HG02870 (cell line): ENCODE measurements around the gene RASGRF2.
"Not testable (repeated sequence)": the region's sequence is repeated elsewhere in the genome, so short reads cannot be mapped to it uniquely, and the experiment has no call there.

Experiments
- ATAC-seq: cut with Tn5 transposase; IDR thresholded peaks from one replicate; pipeline ENCODE4 v1.9.1; 2021; ENCODE audit warnings: mild to moderate bottlenecking, moderate library complexity; ENCODE audit not compliant: unreplicated experiment

The RASGRF2 gene

DNA sequence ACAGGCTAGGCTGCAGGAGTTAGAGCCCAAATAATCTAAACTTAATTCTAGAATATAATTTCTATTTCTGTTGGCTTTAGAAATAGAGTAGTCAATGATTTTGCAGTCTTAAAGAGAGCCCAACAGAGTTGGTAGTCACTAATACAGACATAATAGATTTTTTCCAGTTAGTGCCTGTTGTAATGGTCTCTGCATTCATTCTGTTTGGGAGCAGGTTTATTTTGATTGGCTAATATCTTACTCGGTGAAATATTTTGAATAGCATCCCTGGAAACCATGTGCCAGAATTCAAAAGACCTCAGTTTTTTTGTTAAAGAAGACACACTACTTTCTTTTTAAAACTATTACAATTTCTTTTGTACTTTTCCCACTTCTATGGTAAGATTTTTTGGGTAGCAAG is 107.2 kb downstream of the RASGRF2 start:
- ATAC-seq: no peak

DNA sequence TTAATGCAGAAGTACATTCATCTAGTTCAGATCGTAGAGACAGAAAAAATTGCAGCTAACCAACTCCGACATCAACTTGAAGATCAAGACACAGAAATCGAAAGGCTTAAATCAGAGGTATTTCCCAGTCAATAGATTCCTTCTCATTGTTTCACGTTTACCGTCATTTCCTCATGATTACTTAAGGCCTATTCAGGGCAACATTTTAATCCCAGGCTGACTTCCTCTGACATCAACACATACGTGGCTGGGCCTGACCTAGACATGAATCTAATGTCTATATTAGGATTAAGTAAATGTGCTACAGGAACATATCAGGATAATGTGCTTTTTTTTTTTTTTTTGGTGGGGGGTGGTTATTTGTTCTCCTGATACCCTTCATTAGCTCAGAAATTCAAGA is 107.9 kb downstream of the RASGRF2 start:
- no peak for ATAC-seq

DNA sequence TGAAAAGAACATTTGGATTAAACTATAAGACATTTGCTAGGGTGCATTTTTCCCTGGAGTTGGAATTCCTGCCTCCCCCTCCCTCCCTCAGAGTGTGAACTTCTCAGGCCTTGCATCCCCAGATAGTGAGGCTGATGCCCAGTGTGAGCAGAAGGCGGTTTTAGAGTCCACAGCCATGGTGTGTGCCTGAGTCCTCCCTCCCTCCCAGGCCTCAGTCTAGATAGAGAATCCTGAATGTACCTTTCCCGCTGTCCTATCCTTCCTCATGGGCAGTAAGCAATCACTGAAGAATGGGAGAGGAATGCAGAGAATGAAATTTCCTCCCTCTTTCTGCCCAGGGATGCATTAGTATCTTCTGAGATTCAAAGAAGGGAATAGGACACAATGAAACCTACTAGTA is 108.5 kb downstream of the RASGRF2 start:
- no peak for ATAC-seq

DNA sequence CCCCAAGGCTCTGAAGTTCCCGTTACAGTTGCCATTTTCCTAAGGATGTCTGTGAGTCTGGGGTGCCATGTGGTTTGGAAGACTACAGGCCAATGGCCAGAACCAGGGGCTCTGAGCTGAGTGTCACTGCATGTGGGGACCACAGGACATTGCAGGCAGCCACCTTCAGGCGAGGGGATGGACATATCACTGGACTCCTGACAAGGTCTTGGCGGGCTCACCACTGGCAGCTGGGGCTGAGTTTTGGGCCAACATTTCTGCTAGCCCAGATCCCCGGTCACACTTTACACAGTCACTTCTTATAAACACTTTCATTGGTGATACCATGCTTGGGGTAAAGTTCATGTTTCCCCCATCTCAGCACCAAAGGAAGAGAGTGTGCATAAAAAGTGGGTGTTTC is 109.8 kb downstream of the RASGRF2 start:
- ATAC-seq: no peak

DNA sequence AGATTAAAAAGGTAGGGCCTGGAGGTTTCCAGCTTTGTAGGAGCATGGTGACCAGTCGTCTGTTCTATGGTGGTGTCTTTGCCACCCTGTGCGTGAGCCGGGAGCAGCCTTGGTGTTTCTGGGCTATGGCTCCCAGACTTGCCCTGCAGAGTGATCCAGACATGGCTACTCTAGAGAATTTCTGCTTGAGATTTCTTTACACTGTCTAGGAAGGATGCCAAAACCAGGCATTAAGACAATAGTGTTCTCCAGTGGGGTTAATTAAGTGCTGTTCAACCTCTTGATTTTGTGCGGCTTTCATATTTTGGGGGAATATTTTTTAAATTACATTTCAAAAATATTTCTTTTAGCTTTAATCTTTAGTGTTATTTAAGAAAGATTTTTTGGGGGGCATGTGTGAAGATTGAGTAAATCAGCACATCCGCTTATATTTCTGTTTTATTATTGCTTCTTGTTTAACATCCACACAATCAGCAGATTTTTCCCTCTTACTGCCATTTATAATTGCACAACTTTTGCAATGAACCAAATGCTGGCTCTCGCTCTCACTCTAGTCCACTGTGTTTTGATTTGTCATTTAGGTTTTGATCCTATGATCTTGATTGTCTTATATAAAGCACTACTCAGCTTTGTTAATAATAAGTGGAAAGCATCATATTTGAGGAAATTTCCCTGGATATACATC is 110.5 kb downstream of the RASGRF2 start:
- no peak for ATAC-seq

DNA sequence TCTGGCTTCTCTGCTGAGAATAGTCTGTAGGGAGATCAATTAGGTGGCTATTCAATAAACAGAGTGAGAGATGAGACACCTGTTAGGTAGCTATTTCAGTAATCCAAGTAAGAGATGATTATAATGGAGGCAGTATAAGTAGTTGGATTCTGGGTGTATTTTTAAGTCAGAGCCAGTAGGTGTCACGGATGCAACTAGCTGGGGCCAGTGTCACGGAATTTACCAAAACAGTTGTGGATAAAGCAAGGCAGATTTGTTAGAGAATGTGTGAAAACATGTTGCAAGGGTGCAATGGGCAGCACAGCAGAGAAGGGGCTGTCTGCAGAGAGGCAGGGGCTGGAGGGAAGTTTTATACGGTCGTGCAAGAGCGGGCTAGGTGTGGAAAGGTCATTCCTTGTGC is 114.9 kb downstream of the RASGRF2 start:
- no peak for ATAC-seq

DNA sequence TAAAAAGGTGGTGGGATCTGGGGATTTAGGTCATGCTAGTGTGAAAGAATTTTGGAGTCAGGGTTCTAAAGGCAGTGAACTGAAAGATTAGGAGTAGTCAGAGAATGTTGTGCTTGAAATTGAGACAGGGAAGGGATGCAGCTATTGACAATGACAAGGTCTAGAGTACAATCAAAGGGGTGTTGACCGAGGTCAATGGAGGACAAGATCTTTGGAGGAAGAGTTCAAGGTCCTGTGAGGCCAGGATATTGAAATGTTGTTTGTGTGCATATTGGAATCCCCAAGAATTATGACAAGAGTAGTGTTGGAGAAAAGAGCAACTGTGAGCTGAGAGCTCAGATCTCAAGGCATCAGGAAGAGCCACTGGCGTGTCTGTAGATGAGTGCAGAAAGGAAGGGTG is 116.9 kb downstream of the RASGRF2 start:
- ATAC-seq: no peak

DNA sequence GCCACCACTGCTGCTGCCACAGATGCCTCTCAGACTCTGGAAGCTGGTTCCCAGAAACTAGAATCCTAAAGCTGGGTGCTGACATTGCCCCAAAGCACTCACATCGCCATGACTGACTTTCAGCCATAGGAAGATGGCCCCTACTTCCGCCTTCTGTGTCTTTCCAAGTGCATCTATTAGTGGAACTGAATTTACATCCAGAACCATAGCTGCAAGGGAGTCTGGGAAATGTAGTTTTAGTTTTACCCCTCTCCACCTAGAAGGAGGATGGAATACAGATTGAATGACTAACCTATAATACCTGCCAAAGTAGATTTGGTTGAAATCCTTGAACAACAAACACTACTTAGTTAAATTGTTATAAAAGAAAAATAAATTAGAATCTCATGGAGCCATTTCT is 118.8 kb downstream of the RASGRF2 start:
- no peak for ATAC-seq

DNA sequence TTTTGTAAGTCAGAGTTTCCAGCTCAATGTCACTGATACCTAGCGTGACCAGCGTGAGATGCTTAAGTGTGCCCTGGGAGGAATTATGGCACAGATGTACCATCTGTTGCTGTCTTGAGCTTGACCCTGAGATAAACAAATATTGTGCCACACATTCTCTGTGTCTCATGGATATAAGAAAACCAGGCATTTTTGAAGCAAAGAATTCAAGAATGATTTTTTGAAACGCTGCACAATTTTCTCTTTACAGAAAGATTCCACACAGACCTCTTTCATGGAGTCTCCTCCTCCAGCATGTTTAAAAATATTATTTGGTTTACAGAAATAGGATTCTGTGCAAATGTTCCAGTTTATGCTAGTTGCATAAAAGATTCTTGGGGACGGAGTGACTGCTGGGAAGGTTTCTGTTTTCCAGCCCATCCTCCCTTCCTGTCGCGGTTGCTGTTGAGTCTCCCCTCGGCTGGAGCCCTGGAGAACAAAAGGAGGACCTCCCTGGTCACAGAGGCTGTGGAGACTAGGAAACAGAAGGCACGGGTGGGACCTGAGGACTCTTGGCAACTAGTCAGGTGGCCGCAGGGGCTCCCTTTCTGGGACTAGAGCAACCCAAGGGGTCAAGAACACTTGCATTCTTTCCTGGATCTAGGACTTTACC is 120.8 kb downstream of the RASGRF2 start:
- no peak for ATAC-seq

DNA sequence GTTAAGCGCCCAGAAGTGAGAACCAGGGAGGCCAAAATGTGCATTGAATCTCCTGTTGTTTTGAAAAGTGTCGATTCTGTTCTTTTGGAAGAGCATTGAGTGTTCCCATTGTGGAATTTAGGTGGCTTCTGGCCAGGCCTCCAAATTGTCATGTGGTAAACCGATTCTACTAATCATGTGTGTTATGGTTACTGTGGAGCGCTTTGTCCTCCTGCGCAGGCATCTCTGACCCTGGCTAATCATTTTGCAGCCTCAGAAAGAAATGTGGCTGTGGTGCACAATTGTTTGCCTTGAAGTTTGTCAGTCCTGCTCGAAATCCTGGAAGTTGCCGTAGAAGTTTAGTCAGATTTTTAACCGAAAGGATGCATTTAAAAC is 121.3 kb downstream of the RASGRF2 start:
- no peak for ATAC-seq

DNA sequence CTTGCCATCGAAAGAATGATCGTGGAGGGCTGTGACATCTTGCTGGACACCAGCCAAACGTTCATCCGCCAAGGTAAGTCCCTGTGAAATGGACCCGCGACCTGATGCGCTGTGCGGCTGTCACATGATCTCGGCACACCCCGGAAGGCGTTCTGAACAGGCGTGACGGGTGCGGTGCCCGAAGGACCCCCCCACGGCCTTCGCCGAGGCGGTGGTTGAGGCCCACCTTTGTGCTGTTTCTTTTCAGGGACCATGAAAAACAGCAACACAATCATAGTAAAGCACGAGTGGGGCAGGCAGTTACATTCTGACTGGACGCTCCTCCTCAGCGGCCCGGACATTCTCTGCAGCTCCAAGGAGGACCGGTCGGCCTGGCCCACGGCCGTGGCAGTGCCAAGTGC is 126.7 kb downstream of the RASGRF2 start:
- no peak for ATAC-seq

DNA sequence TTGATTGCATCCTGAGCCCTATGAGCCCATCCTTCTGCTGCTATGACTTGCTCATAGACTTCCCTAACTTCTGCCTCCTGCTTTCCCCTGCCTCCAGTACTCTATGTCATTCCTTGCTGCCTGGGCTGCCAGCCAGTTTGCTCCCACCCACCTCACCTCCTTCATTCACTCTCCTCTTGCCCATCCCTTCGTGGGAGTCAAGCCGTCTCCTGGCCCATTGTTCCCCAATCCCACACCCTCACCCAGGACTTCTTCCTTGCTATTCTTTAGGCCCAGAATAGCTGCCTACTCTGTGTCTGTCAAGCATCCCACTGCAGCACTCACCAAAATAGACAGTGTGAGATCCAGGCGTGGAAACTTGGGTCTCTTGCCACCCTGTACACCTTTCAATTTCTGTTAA is 131.0 kb downstream of the RASGRF2 start:
- no peak for ATAC-seq

DNA sequence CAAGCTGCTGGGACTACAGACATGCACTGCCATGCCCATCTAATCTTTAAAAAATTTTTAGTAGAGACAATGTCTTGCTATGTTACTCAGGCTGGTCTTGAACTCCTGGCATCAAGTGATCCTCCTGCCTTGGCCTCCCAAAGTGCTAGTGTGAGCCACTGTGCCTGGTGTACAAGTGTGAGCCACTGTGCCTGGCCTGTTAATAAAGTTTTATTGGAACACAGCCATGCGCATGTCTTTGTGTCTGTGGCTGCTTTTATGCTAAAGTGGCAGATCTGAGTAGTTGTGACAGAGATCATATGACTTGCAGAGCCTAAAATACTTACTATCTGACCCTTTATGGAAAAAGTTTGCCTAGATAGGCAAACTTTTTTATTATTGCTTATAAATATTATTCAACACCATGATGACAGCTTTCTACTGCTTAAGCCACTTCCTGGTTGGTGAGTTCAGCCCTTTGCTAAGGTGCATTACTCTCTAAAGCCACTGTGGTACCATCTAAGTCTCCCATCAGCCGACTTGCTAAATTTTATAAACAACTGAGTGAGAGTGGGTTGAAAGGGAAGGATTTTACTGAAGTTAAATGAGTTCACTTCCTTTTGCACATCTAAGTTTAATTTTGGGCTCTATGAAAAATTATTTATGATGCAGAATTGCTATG is 133.5 kb downstream of the RASGRF2 start:
- ATAC-seq: no peak

DNA sequence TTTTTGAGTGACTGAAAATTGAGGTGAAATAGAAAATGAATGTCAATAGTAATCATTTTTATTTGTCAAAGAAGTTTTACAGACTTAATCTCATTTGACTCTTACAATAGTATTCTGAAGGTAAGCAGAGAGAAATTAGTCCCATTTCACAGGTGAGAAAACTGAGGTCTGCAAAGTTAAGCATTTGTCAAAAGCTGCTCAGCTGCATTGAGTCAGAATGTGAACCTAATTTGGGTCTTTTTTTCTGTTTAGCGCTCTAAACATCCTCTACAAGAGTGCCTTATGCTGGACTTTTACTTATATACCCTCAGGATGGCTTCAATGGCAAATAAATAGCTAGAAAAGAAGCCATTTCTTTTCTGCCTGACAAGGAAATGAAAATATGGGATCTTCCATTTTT is 135.7 kb downstream of the RASGRF2 start:
- ATAC-seq: no peak

DNA sequence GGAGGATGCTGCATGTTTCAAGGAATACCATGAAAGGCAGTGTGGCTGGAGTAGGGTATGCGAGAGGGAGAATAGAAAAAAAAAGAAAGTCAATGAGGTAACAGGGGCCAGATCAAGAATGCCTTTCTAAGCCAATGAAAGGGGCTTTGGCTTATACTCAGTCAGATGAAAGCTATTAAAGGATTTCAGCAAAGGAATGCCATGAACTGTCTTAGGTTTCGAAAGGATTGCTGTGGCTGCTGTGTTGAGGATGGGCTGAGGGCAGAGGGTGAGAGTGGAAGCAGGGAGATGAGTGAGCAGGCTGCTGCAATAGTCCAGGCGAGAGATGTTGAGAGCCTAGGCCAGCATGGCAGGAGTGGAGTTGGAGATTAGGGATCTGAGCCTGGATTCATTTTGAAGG is 137.6 kb downstream of the RASGRF2 start:
- no peak for ATAC-seq

DNA sequence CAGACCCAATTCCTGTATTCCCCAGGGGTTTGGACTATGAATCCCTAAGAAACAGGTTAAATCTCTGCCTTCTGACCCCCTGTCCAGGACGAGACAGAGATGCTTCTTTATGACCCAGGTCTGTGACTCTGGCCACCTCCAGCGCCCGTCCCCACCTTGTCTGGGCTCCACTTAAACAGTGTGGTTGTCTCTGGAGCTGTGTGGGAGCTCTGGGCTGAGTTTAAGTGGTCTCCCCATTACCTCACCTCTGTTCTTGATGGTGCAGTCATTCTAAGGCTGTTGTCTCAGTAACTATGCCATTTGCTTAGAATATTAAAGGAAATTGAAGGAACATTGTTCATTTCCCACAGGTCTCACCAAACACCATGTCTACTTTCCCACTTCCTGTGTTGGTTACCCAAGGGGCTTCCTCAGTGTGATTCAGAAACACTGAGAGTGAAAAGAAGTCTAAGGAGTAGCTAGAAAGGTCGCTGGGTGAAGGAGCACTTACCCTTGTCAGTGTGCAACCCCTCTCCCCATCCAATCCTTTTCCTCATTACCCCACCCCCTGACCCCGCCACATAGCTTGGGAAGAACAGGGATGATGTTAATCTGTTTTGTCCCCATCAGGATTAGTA is 145.2 kb downstream of the RASGRF2 start:
- no peak for ATAC-seq

DNA sequence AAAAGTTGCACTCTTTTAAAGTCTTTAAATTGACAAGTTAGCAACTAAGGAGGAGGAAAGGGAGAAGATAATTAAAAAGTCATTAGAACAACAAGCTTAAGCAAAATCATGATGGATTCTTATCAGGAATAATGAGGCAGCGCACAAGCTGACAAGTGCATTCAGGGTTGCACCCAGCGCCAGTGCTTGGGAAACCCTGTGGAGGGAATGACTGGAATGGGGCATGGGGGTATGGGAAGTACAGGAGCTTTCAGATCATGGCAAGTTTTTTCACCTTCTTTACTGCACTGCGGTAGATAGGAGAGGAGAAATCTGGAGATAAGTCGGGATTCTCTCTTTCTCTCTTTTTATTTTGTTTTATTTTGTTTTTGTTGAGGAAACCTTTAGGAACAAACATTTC is 155.1 kb downstream of the RASGRF2 start:
- ATAC-seq: no peak

DNA sequence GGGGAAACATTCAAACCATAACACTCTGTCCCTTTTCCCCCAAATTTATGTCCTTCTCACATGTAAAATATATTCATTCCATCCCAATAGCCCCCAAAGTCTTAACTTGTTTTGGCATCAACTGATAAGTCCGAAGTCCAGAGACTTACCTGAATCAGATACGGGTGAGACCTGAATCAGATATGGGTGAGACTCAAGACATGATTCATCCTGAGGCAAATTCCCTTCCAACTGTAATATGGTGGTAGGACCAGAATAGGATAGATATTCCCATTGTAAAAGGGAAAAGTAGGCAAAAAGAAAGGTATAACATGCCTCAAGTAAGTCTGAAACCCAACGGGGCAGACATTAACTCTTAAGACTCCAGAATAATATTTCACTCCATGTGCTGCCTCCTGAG is 157.4 kb downstream of the RASGRF2 start:
- ATAC-seq: no peak

DNA sequence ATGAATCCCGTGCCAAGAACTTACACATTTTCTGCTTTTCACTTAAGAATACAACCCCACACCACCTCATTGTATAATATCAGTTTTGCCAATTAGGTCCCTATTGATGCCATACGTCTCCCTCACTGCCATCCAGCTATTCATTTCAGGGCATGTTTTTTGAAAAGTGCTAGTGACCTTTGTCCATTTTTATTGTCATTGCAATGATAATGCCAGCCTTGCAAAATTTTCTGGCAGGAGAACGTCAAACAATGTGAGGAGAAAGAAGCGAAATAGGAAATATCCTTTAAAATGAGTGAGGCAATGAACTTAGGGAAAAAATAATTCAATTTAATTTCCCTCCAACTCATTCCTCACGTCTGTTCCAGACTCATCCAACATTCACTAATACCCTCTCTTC is 161.1 kb downstream of the RASGRF2 start:
- ATAC-seq: no peak

DNA sequence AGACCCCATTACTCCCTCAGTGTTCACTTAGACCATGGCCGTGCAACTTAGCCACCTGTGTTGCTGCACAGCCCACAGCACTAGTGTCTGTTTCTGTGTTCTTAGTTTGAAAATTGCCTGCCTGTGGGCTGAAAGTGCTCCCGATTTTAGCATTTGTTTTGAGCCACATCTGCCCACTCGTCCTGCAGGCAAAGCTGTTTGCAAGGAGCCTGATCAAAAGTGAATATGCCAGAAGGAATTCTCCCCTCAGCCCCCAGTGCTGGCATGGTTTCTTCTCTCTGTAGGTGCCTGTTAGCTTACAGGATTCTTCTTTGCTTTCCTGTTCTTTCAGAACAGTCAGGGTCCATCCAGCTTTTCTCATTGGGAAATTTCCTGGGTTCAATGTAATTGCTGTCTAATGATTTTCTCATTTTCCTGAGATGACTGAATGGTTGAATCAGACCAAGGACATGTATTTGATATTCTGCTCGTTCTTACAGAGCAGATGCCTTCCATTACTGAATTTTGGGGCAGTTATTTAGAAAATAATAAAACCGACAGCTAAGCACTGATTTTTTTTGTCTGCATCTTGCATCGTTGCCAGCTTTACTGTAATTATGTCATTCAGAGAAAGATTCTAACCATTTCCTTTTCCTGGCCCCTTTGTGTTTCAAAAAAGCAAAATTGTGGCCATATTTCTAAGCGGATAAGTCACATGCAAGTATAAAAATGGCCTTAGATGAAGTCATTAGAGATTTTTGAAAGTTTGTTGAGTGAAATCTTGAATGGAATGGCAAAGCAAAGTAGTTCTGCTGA is 161.9 kb downstream of the RASGRF2 start:
- no peak for ATAC-seq

DNA sequence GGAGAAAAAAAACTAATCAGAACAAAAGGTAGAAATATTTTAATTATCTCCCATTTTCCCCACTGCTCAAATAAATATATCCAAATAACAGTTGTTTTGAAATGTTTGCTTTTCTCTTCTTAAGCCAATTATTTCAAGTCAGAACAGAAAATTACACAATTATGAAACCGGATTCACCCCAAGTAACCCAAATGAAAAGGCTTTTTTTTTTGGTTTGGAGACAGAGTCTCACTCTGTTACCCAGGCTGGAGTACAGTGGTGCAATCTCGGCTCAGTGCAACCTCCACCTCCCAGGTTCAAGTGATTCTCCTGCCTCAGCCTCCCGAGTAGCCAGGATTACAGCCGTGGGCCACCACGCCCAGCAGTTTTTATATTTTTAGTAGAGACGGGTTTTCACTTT is 164.5 kb downstream of the RASGRF2 start:
- ATAC-seq: not testable (repeated sequence)
